Right atrium auricular region (tissue), 2 donors: ENCODE measurements around the gene ETDC. TPM values are rescaled to one million over a fixed set of nuclear protein-coding genes. Genes with fewer than 3 reads are reported as not detected.

ENCODE experiments used
- DNase-seq: peaks from one replicate; pipeline ENCODE4 v3.0.0-alpha.2; 2019; ENCODE audit warnings: low spot score
- H3K27ac ChIP-seq, 2 donors: fragments of 200-600 bp; sonication (generic); 1 replicate in 1 of 2; 2 replicates in 1 of 2; pipeline ENCODE4 v1.5.1; 2016 to 2019
- H3K27me3 ChIP-seq, 2 donors: fragments of 200-600 bp; sonication (generic); one replicate each; pipeline versions ENCODE4 v1.5.1 to v1.6.0; 2017 to 2019
- H3K36me3 ChIP-seq: fragments of 200-600 bp; sonication (generic); one replicate; pipeline ENCODE4 v1.5.1; 2016
- H3K4me1 ChIP-seq, 2 donors: fragments of 200-600 bp; sonication (generic); one replicate each; pipeline versions ENCODE4 v1.5.1 to v1.6.0; 2017 to 2019
- H3K4me3 ChIP-seq, 2 donors: fragments of 200-600 bp; sonication (generic); 1 replicate in 1 of 2; 2 replicates in 1 of 2; pipeline ENCODE4 v1.5.1; 2017 to 2019; ENCODE audit warnings: mild to moderate bottlenecking in 1 of 2, moderate library complexity in 1 of 2
- H3K9me3 ChIP-seq, 2 donors: fragments of 200-600 bp; sonication (generic); one replicate each; pipeline ENCODE4 v1.5.1; 2019
- total RNA-seq, 2 donors: library from RNA; depleted of rRNA; stranded (reverse); fragments of >200 nt; gene quantifications; one replicate each; pipeline ENCODE4 v1.1.0, GENCODE V29; 2016
- TF ChIP-seq, protein P1 (sequence below), 2 donors: fragments of 200-600 bp; sonication (generic); IDR thresholded peaks; one replicate each; pipeline ENCODE4 v1.5.1; 2019; ENCODE audit warnings: antibody characterized with exemption in 2 of 2

The ETDC gene
- total RNA-seq, 2 donors from 2014 or later: not detected

DNA sequence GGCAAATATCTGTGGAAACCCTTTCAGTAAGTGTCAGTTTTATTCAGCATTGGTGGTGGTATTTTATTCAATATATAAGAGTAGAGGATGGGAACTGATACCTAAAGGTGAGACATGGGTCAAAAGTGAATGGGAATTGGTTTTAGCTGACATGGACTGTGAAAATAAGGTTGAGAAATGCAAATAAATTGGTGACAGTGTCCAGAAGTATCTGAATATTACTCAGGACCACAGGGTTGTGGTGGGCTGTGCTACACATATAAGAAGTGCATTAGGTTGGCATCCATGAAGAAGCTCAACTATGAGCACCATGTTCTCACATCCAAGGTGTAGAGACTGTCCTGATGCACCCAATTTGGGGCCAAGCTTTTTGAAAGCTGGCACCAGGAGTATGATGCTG lies 45.0 kb downstream of the ETDC start:
- no peaks in the 10 kb centered on the region for H3K27me3 ChIP-seq
- TF ChIP-seq, protein P1, sequence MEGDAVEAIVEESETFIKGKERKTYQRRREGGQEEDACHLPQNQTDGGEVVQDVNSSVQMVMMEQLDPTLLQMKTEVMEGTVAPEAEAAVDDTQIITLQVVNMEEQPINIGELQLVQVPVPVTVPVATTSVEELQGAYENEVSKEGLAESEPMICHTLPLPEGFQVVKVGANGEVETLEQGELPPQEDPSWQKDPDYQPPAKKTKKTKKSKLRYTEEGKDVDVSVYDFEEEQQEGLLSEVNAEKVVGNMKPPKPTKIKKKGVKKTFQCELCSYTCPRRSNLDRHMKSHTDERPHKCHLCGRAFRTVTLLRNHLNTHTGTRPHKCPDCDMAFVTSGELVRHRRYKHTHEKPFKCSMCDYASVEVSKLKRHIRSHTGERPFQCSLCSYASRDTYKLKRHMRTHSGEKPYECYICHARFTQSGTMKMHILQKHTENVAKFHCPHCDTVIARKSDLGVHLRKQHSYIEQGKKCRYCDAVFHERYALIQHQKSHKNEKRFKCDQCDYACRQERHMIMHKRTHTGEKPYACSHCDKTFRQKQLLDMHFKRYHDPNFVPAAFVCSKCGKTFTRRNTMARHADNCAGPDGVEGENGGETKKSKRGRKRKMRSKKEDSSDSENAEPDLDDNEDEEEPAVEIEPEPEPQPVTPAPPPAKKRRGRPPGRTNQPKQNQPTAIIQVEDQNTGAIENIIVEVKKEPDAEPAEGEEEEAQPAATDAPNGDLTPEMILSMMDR (IDR thresholded peaks at IDR 0.05): no peak
- peaks cover 14% of the 10 kb centered on the region for H3K36me3 ChIP-seq
- no peak overlapping the region for H3K27ac ChIP-seq
- H3K9me3 ChIP-seq: no peaks in the 10 kb centered on the region
- DNase-seq: no peak
- no peak overlapping the region for H3K4me3 ChIP-seq
- no peaks in the 10 kb centered on the region for H3K4me1 ChIP-seq

Other genes starting within 250 kb of the ETDC start
- gene SMIM10L2B, start 210.8 kb upstream of the ETDC start, total RNA-seq: 10 to 100 TPM in 1 of 2 donors, 1 to 10 TPM in 1; 8.3 to 17.7 TPM
- not detected for gene ETDB, start 189.0 kb upstream of the ETDC start, total RNA-seq
- not detected for gene CT55, start 138.1 kb upstream of the ETDC start, total RNA-seq
- not detected for gene ETDA, start 57.4 kb upstream of the ETDC start, total RNA-seq
- gene ZNF75D, start 34.6 kb downstream of the ETDC start, total RNA-seq: 1 to 10 TPM; 4.2 to 5.3 TPM
- gene ZNF449, start 35.3 kb downstream of the ETDC start, total RNA-seq: 1 to 10 TPM; 5.6 to 6.0 TPM
- 1 to 10 TPM; 2.7 to 6.3 TPM for gene SMIM10L2A, start 112.5 kb downstream of the ETDC start, total RNA-seq
- gene INTS6L, start 211.2 kb downstream of the ETDC start, total RNA-seq: 10 to 100 TPM in 1 of 2 donors, 1 to 10 TPM in 1; 9.9 to 12.2 TPM